GM12801 (cell line): ENCODE data around the gene MTMR3.

Source experiments
- CTCF ChIP-seq: IDR thresholded peaks from one replicate; pipeline ENCODE4 v1.5.1; 2011; ENCODE audit warnings: control low read depth; ENCODE audit not compliant: insufficient read length; ENCODE audit errors: extremely low read depth

The MTMR3 gene

GRCh38 chr22:29887358-29887757 is 4.4 kb downstream of the MTMR3 start:
- no peak for TF ChIP-seq CTCF

- TF ChIP-seq CTCF = no peak
These were observed 7.8 kb downstream of the MTMR3 start for GRCh38 chr22:29890760-29891159.

GRCh38 chr22:29892315-29893156 is 9.6 kb downstream of the MTMR3 start:
- no peak for TF ChIP-seq CTCF

- TF ChIP-seq CTCF = no peak
These were observed 18.4 kb downstream of the MTMR3 start for GRCh38 chr22:29901354-29901753.

- TF ChIP-seq CTCF = no peak
These were observed 20.4 kb downstream of the MTMR3 start for GRCh38 chr22:29903371-29903770.

- TF ChIP-seq CTCF = no peak
These were observed 21.0 kb downstream of the MTMR3 start for GRCh38 chr22:29904020-29904419.

- TF ChIP-seq CTCF = no peak
These were observed 25.0 kb downstream of the MTMR3 start for GRCh38 chr22:29907753-29908515.
